CD4-positive, alpha-beta T cell treated with Interleukin-15 for 4 hours (primary cell): Measurements from ENCODE around the gene SLC26A9.

ENCODE experiments used
- DNase-seq: peaks from one replicate; pipeline ENCODE4 v3.0.0-alpha.2; 2020; ENCODE audit warnings: low spot score

Gene SLC26A9

DNA sequence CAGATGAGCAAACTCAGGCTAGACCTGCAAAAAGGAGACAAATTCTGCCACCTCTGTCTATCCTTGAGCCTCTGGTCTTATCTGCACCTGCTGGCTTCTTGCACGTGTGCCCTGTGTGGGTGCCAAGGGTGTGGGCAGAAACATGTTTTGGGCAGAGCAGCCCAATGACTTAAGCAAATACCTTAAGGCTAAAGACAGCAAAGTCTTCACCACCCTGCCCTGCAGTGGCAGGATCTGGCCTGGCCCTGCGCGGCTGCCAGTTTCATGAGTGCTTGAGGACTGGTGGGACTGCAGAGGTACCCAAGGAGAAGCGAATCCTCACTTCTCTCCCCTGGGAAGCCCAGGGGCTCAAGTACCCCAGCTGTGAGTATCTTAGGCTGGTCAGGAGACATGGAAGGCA lies 3.8 kb upstream of the SLC26A9 start:
- no peak for DNase-seq

DNA sequence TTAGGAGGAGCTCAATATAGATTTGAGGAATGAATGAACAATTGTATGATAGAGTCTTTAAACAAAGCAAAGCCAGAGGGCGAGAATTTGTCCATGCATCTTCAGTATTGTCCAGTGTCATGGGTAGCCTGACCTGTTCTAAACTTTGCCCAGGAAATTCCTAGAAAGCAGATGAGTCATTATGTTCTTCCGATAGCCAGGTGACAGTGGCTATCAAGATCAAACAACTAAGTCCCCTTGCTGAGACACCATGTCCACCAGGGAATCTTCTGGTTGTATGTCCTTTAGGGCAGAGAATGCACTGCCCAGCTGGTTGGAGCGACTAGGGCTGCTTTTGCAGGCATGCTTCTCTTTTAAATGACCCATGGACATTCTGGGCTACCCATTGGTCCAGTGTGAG lies 1.8 kb upstream of the SLC26A9 start:
- no peak for DNase-seq

DNA sequence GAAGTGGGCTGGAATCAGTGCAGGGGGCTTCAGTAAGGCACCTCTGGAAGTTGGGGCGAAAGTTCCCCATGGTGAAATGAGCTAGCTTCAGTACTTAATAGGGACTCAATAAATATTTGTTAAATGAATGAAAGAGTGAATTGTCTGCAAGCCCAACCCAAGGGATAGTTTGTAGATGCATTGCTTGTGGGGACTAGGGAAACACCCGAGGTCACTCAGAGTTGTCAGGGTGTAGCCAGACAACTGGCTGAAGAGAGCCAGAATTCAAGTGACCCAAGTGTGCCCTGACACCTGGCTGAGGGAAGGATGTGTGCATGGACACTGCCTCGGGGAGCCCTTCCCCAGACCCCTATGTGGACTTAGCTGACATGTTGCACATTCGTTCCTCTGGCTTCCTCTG lies 1.3 kb upstream of the SLC26A9 start:
- DNase-seq = no peak

DNA sequence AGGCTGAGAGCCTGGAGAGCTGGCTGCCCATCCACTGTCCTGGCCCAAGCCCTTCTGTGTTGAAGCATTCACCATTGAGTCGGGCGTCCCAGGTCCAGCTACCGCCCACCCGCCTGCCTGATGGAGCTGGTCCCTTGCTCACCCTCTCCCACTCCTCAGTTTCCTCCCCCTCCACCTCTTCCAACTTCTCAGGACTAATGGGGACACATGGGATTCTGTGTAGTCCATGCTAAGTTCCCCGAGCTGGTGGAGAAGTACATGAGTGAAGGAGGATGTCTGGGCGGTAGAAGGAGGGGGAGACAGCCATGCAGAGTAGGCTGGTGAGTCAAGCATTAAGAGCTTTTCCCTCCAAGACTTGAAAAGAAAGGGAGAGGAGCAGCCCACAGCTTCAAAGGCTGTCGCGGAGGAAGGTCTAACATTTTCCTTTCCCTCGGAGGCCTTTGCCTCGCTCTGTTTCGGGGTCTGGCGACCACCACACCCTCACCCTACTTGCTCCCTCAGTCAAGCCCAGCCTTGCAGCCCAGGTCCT lies 561 bp downstream of the SLC26A9 start:
- DNase-seq = no peak

DNA sequence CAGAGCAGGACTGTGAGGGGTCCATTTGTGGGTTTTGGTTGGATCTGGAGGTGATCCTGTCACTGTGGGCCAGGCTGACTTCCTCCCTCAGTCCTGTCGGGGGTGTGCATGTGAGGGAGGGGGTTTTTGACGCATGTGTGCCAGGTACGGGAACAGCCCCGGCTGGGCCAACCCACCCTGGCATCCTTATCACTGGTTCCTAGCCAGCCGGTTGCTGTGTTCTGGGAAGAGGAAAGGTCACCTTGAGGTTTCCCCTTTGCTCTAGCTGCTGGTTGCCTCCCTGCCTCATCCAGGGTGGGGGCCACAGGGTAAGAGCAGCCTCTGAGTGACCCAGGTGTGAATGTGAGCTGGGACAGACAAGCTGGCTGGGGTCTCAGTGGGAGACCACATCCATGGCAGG lies 2.5 kb downstream of the SLC26A9 start:
- DNase-seq = no peak

DNA sequence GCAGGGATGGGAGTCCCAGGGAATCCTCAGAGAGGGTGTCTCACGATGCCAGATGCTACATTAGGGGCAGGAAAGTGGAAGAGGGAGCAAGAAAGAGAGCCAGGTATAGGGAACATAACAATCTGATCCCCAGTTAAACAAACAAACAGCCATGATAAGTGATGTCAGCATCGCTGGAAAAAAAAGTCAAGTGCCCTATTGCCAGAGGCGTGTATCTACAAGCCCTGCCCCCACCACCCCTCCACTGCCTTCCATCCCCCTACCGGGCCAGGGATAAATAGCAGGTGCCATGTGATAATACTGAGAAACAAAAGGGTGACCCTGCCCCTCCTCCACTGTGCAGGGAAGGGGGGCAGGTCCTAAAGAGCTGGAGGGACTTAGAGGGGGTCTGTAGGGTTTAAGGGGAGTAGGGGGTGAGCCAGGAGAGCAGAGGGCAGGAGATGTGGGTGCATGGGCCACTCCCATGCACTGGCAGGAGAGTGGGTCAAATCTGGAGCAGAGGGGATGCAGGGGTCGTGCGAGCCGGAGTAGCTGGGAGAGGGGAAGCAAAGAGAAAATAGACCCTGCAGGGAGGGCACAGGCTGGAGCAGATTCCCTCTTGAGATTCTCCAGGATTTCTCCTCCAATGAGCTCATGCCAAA lies 3.4 kb downstream of the SLC26A9 start:
- no peak for DNase-seq

DNA sequence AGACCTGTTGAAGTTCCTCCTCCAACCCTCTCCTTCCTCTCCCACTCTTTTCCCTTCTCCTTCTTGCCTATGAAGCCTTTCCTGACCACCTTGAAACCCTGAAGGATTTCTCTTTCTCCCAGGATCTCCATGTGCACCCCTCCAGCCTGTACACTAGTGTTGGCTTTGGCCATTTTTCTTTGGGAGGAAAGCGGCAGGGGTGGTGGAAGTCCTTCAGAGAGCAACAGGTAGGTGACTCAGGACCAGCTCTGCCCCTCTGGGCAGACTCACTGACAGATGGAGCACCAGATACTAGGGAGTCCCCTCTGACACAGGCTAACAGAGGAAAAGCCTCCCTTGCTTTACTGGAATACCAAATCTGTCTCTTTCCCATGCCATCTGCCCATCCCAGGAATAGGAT lies 4.6 kb downstream of the SLC26A9 start:
- DNase-seq = no peak

DNA sequence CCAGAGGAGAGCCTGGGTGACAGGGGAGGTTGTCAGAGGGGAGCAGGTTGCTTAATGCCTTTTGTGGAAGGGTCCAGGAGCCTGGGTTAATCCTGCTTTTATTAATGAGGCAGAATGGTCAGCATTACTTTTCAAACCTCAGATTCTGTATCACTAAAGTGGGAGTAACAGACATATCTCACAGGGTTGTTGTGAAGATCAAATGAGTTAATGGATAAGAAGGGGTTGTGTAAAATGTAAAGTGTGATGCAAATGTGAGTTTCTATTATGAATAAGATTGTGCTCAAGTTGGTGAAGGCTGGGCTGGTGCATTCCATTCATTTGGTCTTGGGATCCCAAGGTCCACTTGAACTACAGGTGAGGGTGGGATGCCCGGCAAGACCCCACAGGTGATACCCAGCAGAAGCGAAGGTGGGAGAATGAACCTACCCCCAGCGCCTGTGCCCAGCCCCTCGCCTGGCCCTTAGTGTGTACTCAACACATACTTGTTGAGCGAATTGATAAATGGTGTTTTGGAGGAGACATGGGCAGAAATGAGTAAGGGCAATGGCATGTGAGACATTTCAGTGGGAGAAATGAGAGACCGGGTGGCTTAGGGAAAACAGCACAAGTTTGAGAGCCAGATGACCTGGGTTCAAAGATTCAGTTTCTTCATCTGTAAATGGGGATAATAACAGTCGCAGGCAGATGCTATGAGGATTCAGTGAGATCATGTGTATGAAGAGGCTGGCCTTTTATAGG lies 6.2 kb downstream of the SLC26A9 start:
- DNase-seq = no peak

DNA sequence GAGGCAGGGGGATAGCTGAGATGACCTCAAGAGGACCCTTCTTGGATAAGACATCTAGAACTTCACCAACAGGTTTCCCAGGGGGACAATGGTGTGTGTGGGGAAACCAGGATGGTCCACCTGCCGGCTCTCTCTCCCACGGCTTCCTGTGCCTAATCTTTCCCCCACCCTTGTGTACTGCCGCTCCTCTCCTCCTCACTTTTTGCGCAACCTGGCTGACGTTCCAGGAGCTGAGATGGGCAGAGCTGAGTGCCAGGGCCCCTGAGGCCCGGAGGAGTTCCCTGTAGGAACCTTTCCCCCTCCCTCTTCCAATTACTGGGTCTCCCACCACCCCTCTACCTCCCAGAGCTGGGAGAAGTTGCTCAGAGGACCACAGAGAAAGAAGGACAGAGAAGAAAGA lies 6.9 kb downstream of the SLC26A9 start:
- no peak for DNase-seq

DNA sequence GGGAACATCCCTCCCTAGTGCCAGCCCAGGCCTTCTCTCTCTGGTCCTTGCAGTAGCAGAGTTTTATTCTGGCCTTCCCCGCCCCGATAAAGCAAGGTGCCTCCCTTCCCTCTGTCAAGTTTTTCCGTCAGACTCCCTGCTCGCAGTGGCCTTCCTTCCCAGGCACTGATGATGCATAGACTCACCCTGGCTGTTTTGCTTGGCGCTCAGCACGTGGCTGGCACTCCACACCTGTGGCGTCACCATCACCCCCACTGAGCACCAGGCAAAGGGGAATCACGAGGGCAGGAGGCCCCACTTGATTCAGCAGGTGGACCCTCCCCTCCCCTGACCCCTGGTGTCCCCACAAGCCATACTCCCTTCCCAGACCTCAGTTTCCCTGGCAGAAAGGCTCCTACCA lies 7.4 kb downstream of the SLC26A9 start:
- no peak for DNase-seq

DNA sequence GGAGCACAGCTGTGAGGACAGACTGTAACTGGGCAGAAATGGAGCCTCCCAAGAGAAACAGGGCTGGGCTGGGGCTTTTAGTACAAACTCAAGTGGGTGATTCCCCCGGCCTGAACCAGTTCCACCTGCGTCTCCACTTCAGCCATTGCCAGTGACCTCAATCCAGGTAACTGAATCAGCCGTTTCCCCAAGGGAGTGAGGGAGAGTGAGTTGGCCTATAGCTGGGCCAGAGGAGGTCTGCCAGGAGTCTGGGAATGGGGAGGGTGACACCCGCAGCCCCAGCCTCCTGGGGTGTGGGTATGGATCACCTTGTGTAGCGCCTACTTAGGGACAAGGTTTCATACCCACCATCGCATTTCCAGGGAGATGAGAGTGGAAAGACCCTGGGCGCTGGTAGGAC lies 8.5 kb downstream of the SLC26A9 start:
- no peak for DNase-seq

DNA sequence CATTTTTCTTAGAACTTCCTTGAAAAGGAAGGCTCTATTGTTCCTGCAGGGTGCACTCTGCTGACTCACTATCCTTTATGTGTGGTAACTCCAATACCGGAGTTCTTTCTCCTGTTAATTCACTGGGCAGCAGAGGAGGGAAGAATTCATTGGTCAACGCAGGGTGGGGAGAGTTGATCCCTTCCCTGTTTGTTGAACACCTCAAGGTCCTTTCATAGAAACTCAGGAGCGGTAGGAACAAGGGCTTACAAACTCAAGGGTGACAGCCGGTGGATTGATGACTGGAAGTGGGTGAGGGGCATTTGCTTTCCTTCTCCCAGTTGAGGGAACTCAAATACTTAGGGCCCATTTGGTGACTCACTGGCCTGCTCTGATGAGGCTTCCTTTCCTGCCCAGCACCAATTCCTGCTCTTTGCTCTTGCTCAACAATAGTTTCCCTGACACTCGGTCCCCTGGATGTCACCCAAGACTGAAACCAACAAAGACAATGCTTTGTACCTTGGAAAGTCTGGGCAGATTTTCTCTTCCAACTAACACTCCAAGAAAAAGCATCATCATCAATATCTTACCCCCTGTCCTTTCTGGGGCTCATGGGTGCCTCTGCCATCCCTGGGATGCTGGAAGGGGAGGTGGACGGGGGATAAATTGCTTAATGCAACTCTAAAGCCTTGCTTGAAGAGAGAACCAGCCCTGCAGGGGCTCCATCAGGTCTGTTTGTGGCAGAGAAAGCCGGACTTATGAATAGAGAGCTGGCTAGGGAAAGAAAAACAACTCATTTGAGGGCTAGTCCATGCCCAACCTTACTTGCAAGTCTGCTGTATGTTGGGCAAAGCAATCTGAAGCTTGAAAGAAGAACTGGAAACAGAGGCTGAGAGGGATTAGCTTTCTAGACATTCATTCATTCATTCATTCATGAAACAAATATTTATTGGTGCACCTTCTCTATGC lies 9.3 kb downstream of the SLC26A9 start:
- no peak for DNase-seq

DNA sequence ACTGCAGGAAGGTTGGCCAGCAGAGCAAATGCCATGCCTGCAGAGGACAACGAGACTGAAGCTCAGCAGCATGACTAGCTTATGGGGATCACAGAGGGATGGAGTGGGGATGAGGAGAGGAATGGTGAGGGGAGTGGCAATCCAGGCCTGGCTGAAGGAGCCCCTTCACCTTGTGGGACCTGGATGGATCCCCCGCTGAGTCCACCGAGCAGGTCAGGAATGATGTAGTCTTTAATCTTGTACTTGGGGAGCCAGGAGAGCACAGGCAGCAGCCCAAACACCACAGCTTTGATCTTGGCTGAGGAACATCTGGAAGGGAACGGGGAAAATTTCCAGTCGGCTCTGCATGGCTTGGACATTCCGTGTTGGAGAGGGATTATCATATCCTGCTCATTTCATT lies 10.5 kb downstream of the SLC26A9 start:
- DNase-seq = no peak

DNA sequence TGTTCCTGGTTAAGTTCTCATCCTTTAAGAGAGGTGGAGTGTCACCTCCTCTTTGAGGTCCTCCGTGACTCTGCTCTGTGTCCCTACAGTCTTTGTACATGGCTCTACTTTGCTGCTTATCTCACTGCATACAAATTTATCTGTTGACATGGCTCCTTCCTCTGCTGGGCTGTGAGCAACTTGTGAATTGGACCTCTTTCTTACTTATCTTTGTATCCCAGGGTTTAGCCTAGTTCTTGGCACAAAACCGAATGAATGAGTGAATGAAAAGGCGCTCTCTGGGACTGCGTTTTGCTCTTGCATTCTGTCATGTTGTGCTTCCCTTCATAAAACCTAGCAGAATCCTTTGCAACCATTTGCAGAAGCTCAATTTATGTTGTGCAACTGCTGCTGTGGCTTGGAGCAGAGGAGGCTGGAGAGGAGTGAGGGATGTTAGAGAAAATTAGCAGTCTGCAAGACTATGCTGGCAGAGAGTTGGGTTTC lies 12.4 kb downstream of the SLC26A9 start:
- no peak for DNase-seq

DNA sequence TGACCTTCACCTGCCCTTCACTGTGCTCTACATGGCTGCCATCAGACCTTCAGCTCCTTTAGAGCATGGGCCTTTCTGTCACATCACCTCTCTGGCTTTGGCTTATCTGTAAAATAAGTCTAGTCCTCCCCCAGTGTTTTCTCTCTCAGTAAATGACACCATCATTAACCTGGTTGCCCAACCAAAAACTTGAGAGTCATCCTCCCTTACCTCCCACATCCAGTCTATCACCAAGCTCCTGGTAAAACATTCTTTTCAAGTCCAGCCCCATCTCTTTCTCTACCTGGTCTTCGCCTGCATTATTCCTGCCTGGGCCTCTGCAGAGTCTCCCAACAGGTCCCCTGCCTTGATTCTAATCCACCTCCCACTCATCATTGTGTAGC lies 13.1 kb downstream of the SLC26A9 start:
- DNase-seq = no peak

DNA sequence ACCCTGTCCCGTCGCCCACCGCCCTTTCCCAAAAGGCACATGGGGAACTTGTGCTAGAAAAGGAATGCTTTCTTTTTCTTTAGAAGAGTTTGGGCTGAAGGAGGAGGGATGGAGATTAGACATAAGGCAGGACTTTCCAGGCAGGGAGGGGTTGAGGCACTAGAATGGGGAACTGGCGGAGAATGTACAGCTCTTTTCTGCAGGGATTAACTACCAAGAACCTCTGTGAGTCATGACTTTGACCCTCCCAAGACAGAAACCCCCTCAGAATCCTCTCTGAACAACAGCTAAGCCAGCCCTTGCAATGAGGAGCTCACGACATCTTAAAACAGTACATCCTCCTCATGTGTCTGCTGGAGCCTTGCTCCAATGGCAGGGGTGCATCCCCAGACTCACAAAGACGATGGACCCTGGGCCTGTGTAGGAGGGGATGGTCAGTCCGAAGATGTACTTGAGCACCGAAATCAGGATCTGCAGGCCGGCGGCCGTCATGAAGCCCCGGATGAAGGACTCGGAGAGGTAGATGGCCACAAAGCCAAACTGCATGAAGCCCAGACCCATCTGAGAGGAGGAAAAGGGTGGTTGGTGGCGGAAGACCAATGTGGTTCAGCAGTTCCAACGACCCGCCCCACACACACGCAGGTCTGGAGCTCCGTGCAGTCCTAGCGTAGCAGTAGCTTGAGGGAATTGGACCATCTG lies 13.6 kb downstream of the SLC26A9 start:
- DNase-seq = no peak

DNA sequence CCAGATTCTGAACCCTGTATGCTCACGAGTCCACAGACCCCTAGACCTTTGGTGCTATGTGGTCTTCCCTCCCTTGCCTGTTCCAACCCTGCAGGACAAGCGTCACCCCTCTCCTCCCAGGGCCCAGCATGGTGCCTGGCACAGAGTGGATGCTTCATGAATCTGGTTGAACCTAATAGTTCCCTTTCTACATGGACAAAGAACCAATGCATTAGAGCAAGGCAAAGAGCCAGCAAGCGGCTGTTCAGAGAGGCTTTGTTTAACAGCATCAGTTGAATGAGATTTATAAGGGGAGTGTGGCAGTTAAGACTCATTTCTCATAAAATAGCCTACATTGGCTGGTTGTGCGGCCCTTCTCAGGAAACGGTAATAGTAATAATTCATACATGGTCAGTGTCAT lies 14.9 kb downstream of the SLC26A9 start:
- DNase-seq = no peak

DNA sequence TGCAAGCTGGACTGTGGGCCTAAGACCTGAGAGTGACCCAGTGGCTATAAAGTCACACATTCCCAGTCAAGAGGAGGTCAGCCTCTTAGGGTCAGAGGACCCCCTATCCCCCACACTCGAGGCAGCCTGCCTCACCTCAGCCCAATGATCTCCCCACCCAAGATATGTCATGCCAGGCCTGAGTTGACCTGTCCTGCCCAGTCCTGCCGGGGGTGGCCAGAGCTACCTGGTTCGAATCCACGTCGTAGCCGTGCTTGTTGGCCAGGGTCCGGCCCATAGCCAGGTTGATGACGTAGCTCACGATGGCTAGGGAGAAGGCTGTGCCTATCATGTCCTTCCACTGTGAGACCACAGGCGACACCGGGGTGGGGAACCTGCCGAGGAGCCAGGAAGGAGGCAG lies 15.6 kb downstream of the SLC26A9 start:
- no peak for DNase-seq

DNA sequence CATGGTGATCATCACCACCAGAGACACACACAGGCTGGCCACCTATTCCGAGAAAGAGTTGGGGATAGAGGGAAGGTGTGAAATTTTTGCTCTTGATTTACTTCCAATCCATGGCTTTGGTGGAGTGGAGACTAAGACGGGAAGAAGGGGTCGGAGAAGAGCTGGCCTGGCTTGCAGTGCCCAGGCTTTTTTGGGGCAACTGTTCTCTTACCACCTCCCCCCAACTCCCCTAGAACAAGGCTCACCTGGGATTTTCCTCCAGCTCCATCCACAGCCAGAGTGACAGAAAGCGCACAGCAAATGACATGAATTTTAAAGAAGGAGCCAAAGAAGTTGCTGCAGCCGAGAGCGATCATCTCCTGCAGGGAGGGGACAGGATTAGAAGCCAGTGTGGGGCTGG lies 16.0 kb downstream of the SLC26A9 start:
- no peak for DNase-seq

DNA sequence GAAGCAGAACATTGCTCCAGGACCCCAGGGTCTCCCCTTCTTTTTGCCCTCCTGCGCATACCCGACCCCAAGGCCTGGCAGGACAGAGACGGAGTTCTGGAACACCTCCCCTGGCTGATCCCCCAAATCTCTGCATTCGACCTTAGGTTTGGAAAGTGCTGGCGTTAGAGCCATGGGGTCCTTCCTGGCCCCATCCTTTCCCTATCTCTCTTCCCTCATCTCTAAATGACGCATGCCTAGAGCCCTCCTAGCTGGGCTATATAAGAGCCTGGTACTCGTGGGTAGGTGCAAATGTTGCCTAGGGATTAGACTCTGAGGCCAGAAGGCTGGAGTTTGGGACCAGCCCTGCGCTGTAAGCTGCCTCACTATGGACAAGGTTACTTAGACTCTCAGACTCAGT lies 16.6 kb downstream of the SLC26A9 start:
- no peak for DNase-seq

DNA sequence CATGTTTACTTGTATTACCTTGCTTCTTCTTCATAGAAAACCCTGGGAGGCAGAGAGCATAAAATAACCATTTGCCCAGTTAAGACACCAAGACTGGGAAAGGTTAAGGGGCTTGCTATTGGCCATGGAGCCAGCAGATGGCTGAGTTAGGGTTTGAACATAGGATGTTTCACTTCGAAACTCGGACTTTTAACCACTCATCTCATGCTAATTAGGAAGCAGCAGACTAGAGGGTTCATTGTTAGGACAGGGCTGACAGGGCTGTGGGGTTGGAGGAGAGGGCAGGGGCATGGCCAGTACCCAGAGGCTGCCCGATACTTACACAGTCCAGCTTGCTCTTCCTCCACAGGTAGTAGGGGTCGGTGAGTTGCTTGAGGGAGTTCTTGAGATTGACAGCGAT lies 17.0 kb downstream of the SLC26A9 start:
- DNase-seq = no peak

DNA sequence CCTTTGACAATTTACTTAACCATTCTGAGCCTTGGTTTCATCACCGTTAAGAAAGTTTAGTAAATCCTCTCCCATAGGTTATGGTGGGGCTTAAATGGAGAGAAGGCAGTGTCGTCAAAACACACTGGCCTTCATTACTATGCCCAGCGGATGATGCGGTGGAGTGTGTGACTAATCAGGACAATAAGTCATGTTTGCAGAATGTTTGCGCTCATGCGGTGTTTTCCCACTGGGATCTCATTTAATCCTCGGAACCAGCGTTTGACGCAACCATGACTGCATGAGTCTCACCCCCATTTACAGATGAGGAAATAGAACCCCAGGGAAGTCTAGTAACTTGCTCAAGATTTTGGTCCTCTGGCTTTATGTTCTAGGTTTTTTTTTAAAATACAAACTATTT lies 17.5 kb downstream of the SLC26A9 start:
- DNase-seq = no peak
